CD4-positive, alpha-beta T cell treated with Interleukin-15 for 1 hour (primary cell): ENCODE measurements around the gene HOXB4.
A peak's percentile ranks its signal among the peaks of the same experiment; 100 is the strongest.

Experiments used
- DNase-seq: peaks from one replicate; pipeline ENCODE4 v3.0.0-alpha.2; 2020

Gene HOXB4

DNA sequence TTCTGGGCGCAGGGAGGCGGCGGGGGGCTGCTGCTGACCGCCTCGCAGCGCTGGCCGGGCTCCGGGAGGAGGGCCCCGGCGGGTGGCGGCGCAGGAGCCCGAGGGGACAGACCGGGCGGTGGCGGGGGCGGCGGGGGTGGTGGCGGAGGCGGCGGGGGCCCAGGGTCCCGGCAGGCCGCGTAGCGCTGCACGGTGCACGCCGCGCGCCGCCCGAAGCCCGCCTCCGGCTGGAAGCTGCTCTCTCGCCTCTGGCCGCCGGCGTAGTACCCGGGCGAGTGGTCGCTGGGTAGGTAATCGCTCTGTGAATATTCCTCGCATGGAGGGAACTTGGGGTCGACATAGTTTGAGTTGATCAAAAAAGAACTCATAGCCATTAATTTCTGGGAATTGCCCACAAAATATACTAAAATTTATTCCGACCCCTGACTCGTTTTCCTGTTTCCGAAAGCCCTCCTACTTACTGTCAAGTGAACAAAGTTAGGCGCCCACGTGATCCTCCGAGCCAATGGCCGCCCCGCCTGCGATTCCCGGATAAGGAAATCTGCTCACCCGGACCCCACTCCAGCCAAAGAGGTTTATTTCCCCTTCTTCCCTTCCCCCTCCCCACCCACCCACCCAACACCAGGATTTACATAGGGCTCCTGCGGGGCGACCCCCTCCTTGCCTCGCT is at the start of gene HOXB4:
TSS of gene HOXB4 (minus strand) at position 405 of the 670 bp plus-strand sequence. CDS start at position 374, 31 bp downstream.
- DNase-seq, result peak; percentile 52

DNA sequence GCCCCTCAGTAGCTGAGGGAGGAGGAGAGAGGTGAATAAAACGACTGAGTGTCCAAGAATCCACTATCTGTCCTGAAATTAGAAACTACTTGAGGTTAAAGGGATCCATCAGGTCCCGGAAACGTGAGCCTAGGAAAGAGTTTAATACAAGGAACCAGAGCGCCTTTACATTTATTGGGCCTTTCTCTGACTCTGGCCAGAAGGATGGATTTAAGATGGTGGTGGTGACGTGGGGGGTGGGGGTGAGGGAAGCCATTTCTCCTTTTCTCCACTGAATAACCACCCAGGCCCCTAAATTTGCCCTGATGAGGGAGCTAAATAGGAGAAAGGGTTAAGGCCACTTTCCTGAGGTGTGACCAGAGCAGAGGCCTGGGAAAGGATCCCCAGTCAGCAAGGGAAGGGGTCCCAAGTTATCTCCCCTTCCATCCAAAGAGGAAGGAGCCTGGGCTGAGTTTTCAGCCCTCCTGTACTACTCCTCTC is 49.0 kb upstream of the HOXB4 start:
- DNase-seq, result no peak

DNA sequence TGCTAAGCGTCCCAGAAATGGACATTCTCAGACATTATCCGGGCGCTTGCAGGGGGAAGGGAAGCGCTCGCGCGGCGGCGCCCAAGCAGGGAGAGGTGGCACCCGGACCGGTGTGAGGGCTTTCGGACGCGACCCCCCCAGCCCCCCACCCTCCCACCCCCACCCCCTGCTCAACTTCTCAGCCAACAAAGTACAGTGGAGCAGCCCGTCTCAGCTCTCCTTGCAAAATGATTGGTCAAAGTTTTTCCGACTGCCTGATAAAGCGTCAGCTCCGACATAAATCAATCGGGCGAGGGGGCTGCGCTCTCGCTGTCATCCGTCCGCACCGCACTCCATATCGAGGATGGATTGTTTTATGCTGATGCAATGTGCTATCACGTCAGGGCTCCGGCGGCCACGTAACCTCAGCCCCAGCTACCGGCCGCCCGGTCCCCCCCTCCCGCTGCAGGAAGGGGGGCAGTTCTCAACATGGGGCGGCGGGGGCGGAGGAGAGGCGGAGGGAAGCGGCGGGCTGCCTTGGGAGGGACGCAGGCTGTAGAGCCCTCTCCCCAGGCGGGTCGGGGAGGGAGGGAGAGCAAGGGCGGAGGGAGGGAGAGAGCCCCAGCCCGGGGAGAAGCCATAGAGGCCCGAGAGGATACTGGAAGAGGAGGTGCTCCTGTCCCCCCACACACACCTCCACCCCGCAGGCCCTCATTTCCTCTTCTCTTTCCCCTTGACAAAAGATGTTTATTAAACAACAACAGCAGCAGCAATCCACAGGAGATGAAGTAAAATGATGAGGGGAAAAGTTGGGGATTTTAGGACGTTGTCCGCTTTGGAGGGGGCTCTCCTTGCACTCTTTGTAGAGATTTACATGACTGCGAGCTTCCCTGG is 48.3 kb upstream of the HOXB4 start, which contains the start of gene HOXB9:
TSS of gene HOXB9 (minus strand) at position 114 of the 873 bp plus-strand sequence. CDS start at position 25, 89 bp downstream.
- DNase-seq, result peak; percentile 34

DNA sequence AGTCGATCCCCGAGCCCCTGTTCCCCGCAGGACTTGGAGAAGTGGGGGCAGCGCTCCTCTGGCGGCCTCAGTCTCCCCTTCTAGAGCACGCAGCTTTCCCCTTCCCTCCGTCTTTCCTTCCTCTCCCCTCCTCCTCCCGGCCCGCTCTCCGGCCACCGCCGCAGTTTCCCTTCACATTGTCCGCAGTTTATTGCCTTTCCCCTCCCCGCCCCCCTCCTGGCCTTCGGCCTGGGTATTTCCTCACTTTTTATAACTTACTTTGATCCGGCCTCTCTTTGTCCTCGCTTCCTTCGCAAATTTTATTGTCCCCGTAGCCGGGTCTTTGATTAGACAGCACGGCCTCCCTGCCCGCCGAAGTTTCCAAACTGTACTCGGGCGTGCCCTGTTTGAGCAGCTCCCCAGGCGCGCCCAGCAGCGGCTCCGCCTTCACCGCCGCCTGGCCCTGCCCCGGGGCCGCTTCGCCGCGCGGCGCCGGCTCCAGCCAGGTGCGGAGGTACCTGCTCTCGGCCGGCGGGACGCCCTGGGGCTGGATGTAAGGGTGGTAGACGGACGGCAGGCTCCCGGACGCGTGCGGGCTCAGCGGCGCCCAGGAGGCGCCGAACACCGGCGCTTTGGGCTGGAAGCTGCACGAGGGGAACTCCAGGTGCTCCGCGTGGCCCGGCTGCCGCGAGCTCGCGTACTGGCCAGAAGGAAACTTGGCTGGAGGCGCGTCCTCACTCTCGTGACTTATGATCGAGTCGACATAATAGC is 47.5 kb upstream of the HOXB4 start:
- peak; percentile 21 for DNase-seq

DNA sequence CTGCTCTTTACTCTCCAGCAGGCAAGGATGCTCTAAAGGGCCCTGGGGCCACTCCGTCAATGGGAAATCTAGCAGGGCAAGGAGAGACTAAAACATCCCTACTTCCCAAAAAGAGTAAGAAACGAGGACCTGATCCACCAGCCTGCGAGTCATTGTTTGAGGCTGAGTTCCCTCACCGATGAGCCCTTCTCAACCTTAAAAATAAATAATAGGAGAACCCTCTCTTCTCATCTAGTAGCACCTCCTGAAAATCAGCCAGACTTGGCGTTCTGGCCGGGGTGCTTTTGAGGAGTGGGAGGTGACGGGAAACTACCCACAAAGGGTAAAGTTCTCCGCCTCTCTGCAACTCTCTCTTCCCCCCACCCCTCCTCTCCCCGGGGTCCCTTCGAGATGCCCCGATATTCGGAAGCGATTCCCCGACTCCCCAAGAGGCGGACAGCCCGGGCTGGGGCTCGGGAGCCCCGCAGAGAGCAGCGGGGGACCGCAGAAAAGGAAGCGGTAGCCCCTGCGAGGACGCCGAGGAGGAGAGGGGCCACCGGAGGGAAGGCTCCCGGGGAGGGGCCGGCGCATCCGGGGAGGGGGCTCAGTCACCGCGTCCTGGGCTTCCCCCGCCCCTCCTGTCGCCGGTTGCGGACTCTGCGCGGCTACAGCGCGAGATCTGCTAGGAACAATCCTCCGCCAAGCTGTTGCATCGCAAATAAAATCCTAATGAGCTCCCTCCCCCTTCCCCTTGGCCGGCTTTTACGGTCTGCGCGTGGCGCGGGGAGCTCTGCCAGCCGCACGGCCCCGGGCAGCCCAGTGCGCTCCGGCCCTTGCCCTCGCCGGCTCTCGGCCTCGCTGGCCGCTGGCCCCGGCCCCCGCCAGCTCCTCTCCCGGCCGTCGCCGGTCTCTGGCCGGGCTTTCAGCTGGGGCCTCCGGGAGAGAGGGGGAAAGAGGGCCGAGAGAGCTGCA is 46.7 kb upstream of the HOXB4 start:
- DNase-seq, result no peak

DNA sequence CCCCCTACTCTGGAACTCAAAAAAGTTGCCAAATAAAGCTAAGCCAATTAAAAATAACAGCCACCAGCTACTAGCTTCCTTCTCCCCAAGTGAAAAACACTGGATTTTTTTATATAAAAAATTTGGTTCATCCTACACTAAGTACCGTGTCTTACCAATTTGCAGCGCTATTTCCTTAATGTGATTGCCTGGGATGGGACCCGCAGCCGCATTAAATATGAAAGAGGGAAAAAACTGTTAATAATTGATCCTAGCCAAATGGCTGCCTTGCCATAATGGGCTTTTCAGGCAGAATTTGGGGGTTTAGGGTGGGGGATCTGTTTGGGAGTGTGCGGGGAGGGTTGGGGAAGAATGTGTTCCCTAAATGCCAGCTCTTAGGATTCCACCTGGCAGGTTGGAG is 46.0 kb upstream of the HOXB4 start:
- no peak for DNase-seq

DNA sequence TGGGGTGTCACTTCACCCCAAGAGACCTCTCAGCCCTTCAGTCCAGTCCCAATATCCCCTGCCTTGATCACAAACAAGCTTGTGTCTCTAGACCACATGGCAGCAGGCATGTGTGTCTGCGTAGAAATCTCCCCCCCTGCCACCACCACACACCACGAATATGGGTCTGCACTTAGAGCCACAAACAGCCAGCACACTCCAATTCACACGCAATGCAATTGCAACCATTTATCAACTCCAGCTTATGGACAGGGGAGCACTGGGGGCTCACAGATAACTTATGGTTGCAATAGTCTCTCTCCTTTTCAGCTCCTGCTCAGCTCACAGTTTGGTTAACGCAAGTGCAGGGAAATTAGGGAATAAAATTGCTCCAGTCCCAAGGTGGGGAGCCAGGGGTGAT is 45.4 kb upstream of the HOXB4 start:
- DNase-seq, result no peak

DNA sequence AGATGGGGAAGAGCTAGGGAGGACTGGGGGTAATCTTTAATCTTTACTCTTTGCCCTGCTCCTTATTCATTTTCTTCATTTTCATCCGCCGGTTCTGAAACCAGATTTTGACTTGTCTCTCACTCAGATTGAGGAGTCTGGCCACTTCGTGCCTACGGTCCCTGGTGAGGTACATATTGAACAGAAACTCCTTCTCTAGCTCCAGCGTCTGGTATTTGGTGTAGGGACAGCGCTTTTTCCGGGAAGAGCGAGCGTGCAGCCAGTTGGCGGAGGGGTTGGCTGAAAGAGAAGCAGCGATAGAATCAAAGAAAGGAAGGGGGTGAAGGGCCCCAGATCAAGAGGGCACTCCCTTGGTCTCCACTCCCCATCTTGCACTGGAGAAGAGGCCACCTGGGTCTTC is 44.7 kb upstream of the HOXB4 start:
- no peak for DNase-seq

DNA sequence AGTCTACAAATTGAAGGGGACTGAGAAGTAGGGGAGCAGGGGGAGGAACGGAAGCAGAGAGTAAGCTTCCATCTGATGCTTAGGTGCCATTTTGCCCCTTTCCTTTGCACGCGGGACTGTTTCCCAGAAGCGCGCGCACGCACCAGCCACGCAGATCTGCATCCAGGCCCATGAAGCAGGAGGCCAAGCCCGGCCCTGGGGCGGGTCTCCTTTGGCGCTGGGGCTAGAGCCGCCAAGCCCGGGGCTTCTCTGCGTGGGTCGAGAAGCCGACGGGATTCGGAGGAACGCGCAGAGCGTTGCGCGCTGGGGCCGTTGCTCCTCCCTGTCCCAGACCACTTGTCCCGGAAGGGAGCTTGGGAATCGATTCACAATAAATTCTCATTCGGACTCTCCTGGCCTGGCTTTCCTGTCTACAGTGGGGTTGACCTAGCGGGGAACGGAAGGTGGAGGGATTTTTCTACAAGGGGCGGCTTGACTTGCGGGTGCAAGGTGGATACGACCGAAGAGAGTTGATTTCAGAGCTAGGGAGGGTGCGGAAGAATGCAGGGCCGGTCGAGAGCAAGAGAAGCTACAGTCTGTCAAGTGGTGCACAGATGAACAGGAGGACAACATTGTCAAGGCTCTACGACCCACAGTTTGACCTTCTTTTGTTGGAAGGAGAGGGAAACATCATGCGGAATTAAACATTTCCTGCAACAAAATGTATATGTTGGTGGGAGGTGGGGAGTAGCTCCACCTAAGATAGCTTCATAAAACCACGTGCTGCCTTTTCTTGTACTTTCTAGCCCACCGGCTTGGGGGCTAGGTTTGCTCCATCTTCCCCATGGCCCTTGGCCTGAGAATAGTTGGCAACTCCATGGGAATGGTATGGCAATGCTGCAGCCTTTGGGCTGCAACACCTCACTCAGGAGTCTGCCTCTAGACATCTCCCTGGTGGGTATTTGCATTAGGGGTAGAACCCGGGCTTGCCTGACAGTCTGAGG is 43.6 kb upstream of the HOXB4 start:
- no peak for DNase-seq

DNA sequence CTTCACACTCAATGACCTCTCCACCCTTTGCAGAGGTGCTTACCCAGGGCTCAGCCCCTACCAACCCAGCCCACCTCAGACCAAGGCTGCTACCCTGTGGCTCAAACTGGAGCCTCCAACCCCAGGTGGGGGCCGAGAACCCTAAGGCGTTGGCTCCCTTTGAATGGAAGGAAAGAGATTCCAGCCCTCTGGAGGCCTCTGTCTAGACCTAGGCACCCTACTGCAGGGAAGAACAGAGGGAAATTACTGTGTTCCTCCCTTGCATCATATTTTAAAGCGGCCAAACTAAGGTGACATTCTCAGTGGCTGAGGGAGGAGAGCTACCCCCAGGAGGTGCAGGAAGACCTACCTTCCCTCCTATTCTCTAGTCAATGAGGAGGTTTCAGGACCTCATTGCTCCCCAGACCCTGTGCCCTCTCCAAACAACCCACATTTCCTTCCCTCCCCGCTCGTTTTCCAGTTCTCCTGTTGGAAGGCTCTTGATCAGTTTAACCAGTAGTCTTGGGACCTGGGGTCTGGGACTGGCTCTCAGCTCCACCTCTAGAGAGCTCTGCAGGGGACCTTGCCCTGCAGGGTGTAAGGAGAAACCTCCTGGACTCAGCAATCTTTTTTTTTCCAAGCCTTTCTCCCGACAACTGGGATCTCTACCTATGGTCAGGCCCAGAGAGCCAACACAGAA is 42.5 kb upstream of the HOXB4 start:
- no peak for DNase-seq

DNA sequence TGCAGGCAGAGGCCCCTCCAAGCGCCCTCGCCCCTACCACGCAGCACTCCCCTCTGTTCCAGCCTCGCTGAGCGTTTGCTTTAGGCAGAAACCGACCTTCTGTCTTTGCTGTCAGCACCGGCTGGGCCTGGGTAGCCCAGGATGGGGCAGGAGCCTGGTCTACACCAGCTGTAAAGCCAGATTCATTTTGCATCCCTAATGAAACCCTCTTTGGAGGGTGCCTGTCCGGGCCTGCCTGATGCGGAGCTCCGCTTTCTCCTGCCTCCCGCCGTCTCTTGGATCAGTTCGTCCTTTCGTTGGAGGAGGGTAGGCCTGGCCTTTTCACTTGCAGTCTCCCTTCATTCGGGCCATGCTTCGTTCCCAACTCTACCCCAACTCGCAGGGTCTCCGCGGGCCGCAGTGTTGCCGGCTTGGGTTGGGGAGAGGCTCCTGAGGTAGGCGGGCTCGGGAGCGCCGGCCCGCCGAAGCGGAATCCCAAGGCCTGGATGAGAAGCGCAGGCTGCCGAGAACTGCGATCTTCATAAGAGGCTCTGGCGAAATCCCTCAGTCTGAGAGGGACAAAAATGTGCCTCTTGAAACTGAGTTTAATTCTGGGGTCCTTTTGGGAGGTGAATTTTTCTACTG is 41.8 kb upstream of the HOXB4 start:
- no peak for DNase-seq

DNA sequence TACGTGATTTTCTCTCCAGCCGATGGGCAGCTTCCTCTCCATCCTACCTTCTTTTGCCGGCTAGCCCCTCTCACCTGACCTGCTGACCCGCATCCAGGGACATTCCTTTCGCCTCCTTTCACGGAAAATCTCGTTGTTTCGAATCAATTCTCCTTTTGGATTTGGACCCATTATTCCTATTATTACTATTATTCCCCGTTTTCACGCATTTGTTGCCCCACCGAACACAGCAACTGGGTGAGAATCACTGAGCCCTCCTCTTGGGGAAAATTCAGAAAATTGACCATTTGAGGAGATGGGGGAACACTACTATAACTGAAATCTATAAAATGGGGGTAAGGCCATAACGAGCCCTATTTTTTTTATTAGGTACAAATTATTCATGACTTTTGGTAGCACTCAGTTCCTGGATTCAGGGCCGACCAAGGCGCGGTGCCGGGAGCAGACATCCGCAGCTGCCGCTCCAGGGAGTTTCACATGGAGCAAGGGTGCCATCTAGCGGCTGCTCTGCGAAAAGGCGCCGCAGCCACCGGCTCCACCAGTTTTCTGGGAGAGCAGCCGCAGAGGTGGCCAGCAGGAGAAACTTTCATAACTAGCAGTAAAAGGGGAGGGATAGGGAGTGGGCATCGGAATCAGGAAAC is 40.2 kb upstream of the HOXB4 start:
- peak; percentile 75 for DNase-seq

DNA sequence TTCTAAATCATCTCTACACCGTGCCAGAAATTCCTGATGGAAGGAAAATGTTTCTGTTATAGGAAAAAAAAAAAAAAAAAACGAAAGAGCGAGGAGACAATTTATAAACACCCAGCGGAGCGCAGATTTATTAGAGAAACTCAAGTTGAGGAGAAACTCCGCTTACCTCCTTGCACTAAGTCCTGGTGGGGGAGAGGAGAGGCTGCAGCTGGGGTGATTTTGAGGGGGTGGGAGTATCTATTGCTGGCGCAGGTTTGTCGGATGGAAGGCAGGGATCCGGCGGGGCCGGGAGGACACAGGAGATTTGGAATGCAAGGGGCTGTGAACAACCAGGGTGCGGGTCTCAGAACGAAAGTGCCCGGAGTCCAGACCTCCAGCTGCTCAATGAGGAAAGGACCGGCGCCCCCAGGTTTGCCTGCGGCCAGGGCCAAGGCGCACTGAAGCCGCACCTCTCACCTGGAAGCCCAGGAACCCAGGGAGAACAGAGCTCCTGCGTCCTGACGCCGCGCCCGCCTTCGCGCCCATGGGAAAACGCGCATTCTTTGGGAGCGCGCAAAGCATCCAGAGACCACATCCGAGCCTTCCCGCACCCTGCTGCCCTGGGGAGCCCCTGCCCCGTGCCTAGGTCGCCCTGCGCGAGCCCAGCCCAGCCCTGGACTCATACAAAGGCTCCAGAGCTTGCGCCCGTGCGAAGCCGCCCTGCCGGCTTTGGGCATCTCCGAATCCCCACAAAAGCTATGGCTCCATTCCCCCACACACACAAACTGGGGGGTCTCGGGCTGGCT is 39.5 kb upstream of the HOXB4 start:
- DNase-seq, result no peak

DNA sequence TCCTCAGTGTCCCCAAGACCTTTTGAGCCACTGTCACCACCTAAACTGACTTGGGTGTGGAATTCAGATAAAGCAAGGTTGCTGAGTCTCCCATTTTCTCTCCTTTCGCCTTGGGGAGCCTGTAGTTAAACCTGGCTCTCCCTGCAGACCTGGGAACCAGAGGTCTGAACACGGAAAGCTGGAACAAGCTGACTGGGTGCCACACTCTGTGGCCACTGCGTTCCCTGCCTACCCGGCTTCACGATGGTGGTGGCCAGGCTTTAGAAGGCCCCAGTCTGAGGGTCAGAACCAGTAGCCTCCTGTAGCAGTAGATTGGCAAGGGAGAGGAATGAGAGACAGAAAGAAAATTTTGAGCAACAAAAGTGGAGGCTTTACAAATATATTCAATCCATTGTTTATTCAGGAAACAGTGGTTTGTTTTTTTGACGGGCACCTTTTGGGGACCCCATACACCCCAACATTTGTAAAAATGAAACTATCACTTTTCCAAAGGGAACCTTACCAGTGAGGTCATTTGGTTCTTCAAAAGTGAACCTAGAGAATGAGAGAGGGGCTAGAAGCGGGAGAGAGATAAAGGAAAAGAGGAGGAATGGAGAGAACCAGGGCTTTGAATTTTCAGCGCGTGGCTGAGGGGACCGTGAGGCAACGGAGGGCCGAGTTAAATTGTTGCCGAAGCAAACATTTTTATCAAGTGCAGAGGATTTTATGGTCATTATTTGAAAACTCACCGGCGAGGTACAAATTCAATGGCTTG is 38.7 kb upstream of the HOXB4 start:
- no peak for DNase-seq

DNA sequence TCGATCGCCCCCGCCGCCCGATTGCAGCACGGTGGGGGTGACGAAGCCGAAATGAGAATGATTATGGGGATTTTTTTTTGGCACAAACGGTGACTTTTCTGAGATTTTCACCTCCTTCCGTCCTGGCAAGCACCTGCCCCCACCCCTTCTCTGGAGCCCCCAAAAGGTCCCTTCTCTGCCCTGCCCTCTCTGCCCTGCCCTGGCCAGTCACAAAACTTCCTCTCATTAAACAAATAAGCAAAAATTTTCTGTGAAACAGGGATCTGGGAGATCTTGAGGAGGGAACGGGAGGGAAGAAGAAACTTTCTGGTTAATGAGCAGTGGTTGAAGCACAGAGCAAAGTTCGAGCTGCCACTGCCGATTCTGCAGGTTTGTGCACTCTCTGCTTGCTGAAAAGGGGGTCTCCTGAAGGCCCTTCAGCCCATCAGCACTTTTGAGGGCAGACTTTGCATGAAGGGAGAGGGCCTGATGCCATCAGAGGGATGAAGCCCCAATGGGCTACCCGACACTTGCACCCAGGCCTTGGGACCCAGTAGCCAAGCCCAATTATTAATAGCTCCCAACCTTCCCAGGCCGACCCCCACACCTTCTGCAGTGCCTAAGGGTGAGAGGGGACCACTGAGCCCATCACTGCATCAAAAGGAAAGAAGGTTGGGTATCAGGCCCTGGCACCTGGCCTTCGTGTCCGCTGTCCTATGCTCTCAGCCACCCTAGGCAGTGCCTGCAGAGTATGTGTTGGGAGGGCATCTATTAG is 38.0 kb upstream of the HOXB4 start:
- DNase-seq, result no peak

DNA sequence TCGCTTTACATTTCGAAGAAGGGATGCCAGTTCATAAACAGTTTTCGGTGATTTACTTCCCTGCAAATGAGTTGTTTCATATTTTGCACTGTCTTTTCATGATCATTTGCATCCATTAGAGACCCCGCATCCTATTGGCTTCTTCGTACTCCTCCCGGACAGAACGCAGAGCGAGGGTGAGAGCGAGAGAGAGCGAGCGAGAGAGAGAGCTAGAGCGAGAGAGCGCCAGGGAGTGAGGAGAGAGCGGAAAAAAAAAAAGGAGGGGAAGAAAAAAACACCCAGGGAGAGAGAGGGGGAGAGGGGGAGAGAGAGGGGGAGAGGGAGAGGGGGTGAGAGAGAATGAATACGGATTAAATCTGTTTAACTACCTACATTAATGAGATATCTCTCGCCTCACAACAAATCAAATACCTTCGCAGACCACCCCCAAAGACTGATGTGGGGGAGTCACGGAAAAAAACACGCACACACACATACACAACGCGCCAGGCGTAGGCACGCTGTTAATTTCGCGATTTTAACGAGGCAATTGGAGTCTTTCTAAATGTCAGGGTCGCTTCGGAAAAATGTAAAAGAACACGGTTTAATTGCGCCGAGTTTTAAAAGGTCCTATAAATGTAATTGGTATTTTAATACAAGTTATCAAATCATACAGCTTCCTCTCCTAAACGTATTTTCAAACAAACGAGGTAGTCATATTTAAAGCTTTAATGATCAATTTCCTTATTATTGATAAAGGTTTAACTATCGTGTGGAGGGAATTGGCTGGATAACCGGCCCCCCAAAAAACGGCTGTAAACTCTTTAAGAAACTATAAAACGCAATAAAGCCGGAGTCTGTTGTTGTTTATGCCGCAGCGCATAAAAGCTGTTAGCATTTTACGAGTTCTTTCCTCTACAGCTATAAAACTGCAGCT is 37.2 kb upstream of the HOXB4 start, which contains the start of gene HOXB8:
TSS of gene HOXB8 (minus strand) at position 246 of the 916 bp plus-strand sequence. CDS start 588 bp downstream, outside the sequence.
- no peak for DNase-seq
